Limb (tissue), 2 donors: ENCODE results near the gene FEN1.

Experiments used
- DNase-seq, 2 donors: peaks; one replicate each; pipeline ENCODE4 v3.0.0-alpha.2; 2016; ENCODE audit errors: extremely low spot score in 2 of 2

The FEN1 gene

GRCh38 chr11:61841636-61842527 lies 49.2 kb downstream of the FEN1 start:
- DNase-seq = no peak

GRCh38 chr11:61842528-61842820 lies 49.8 kb downstream of the FEN1 start:
- DNase-seq = peak in 1 of 2 donors; percentile 28

GRCh38 chr11:61844909-61845565 lies 52.3 kb downstream of the FEN1 start:
- DNase-seq = no peak

- no peak for DNase-seq
Measured at GRCh38 chr11:61846362-61847020, 53.8 kb downstream of the FEN1 start.
